Body of pancreas (tissue), 4 donors: ENCODE results near the gene GJB3.

Experiments used
- POLR2A ChIP-seq, 3 donors: fragments of 450-650 bp; IDR thresholded peaks; one replicate each; pipeline ENCODE4 v1.6.1; 2016; ENCODE audit warnings: antibody characterized with exemption in 3 of 3, mild to moderate bottlenecking in 2 of 3
- TF ChIP-seq, protein P1 (sequence below), 7 experiments: fragments of 450-650 bp in 4 of 7; fragments of 200-600 bp in 3 of 7; sonication (generic) in 3 of 7; IDR thresholded peaks; one replicate each; pipeline ENCODE4 v1.5.1; 2016 to 2019; ENCODE audit warnings: antibody characterized with exemption in 7 of 7

DNA sequence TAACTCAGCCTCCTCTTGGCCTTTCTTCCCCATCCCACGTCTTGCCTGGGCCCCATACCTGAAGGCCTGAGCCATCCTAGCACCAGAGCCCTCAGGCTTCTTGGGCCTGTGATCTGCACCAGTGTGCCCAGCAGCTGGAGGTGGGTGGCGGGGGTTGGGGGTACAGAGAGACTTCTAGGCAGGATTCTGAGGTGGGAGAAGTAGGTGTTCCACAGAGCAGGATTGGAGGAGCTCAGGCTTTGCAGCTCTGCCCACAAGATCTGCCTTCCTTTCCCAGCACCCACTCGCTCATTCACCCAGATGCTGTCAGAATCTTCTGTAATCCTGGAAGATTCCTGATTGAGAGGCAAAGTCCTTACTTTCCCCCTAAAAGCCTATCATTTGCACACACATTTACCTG is 36.2 kb upstream of the GJB3 start:
- TF ChIP-seq, protein P1, sequence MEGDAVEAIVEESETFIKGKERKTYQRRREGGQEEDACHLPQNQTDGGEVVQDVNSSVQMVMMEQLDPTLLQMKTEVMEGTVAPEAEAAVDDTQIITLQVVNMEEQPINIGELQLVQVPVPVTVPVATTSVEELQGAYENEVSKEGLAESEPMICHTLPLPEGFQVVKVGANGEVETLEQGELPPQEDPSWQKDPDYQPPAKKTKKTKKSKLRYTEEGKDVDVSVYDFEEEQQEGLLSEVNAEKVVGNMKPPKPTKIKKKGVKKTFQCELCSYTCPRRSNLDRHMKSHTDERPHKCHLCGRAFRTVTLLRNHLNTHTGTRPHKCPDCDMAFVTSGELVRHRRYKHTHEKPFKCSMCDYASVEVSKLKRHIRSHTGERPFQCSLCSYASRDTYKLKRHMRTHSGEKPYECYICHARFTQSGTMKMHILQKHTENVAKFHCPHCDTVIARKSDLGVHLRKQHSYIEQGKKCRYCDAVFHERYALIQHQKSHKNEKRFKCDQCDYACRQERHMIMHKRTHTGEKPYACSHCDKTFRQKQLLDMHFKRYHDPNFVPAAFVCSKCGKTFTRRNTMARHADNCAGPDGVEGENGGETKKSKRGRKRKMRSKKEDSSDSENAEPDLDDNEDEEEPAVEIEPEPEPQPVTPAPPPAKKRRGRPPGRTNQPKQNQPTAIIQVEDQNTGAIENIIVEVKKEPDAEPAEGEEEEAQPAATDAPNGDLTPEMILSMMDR (IDR thresholded peaks at IDR 0.05): no peak
- TF ChIP-seq POLR2A (IDR thresholded peaks at IDR 0.05): no peak
